Ovary (tissue), 3 donors: ENCODE data around the gene WDR6.

Experiments used
- EP300 ChIP-seq: sonication (generic); formaldehyde crosslinking; IDR thresholded peaks from one replicate; pipeline ENCODE4 v1.6.1; 2017; ENCODE audit warnings: antibody characterized with exemption
- POLR2A ChIP-seq: fragments of 450-650 bp; IDR thresholded peaks from one replicate; pipeline ENCODE4 v1.6.1; 2017; ENCODE audit warnings: antibody characterized with exemption, mild to moderate bottlenecking, moderate library complexity
- TF ChIP-seq, protein P1 (sequence below), 3 donors: fragments of 450-650 bp in 2 of 3; fragments of 200-600 bp in 1 of 3; IDR thresholded peaks; one replicate each; pipeline versions ENCODE4 v1.5.1 to v1.8.0; 2016 to 2022; ENCODE audit warnings: antibody characterized with exemption in 3 of 3, mild to moderate bottlenecking in 1 of 3
- donor health status: DM: no; HTN: no; CAD: no.

DNA sequence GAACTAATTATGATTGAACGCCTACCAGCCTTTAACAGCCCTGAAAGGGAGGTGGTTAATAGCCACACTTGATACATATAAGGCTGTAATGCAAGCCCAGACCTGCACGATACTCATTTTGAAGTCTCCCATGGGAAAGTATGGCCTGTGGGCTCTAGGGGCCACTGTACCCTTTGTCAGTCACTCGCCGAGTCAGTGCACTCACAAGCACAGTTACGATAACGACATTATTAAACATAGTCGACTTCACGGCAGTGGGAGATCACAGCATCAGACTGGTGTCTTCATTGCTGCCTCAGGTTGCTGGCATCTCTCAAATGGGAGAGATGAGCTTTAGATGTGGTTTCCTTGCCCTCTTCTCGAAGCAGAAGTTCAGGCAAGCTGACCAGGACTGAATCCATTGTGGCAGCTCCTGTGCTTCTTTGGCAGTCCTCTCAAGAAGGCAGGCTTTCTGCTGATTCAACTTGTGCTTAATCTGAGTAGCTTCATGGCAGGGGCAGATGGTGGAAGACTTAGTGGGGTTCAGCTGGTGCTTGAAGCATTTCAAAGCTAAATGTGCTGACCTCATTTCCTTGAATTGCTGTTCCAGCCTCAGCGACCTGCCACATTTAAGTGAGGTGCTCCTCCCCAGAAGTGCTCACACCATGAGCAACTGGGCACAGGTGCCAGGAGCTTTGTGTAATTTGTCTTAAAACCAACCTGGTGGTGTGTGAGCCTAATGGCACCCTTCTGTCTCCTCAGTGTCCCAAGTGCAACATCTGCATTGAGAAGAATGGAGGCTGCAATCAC, 32.9 kb upstream of the WDR6 start:
- no peak for TF ChIP-seq POLR2A
- TF ChIP-seq, protein P1, sequence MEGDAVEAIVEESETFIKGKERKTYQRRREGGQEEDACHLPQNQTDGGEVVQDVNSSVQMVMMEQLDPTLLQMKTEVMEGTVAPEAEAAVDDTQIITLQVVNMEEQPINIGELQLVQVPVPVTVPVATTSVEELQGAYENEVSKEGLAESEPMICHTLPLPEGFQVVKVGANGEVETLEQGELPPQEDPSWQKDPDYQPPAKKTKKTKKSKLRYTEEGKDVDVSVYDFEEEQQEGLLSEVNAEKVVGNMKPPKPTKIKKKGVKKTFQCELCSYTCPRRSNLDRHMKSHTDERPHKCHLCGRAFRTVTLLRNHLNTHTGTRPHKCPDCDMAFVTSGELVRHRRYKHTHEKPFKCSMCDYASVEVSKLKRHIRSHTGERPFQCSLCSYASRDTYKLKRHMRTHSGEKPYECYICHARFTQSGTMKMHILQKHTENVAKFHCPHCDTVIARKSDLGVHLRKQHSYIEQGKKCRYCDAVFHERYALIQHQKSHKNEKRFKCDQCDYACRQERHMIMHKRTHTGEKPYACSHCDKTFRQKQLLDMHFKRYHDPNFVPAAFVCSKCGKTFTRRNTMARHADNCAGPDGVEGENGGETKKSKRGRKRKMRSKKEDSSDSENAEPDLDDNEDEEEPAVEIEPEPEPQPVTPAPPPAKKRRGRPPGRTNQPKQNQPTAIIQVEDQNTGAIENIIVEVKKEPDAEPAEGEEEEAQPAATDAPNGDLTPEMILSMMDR (IDR thresholded peaks at IDR 0.05): no peak
- TF ChIP-seq EP300: no peak
